Measurements from ENCODE around the gene AMPH. TPM values are rescaled to one million over a fixed set of nuclear protein-coding genes. Genes with fewer than 3 reads are reported as not detected.
"Not testable (repeated sequence)": the region's sequence is repeated elsewhere in the genome, so short reads cannot be mapped to it uniquely, and the experiment has no call there.

Gene AMPH
- total RNA-seq, 1 donor from 2014 or later, result not detected

DNA sequence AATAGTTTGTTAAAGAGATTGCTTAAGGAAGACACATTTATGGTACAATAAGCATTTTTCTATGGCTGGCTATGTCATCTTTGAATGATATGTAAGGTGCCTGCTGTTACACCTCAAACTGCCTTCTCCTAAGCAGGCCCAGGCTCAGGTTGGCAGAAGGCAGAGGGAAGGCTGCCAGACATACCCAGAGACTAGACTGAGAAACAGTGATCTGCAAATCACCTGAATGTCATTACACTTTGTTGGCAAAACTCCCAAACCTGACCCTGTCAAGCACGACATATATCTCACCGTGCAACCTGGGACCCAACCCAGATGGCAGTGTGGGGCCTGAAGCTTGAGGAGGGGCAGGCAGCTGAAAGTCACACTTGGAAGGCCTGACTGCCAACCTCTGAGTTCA lies 221.1 kb downstream of the AMPH start:
- no peaks in the 10 kb centered on the region for H3K9me3 Mint-ChIP-seq
- no peak overlapping the region for H3K4me3 Mint-ChIP-seq
- H3K36me3 Mint-ChIP-seq (ENCODE audit: low read depth), result no peaks in the 10 kb centered on the region
- DNase-seq, result no peak
- H3K27ac Mint-ChIP-seq, result no peak overlapping the region
- H3K4me1 Mint-ChIP-seq, result peaks cover 14% of the 10 kb centered on the region
- H3K27me3 Mint-ChIP-seq, result peaks cover 8% of the 10 kb centered on the region
- intact Hi-C loops (cut with micrococcal nuclease), result no loop called here

DNA sequence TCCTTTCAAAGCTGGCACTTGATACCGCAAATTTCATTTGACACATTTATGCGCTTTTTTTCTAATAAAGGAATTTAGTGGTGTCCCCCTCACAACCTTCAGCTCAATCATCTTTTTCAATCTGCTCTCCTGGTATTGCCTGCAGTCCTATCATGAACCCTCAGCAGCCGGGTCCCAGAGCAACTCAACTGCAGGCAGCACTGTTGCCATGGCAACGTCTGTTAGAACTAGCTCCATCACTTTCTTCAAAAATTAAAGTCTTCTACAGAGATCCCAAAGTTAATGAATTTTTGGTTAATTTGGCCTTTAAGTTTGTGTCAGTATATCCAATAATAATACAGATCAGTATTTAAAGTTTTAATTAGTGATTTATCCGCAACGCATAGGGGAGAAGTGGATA lies 221.6 kb downstream of the AMPH start:
- Mint-ChIP-seq H3K9me3 (no peaks in the 10 kb centered on the region), H3K4me1 (peaks cover 14% of the 10 kb centered on the region), H3K4me3 (no peak overlapping the region), H3K27me3 (peaks cover 7% of the 10 kb centered on the region), H3K36me3 (ENCODE audit: low read depth) (no peaks in the 10 kb centered on the region), H3K27ac (no peak overlapping the region)
- no peak for DNase-seq
- intact Hi-C loops (cut with micrococcal nuclease), result no loop called here

DNA sequence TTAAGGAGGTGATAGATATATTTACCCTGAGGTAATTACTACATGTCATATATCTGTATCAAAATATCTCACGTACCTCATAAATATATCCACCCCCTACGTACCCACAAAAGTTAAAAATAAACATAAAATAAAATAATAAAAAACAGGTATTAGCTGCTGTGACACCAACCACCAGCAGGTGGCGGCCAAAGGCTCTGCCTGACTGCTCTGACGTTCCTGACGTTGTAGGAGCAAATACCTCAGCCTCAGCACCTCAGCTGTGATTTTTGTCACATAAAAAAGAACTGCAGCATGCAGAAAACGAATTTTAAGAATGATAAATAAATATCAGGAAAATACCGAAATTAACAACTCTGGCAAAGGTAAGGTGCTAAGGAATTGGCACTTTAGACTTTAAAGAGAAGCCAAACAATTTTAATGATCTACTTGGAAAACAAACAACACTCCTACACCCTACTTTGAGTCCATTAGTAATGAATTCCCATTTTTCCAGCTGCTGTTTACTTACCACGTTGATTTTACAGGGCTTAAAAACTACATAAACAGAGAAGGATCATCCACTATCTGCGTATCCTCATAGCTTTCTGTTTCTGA lies 232.3 kb downstream of the AMPH start:
- DNase-seq, result peak; percentile 79
- peaks cover 6% of the 10 kb centered on the region for H3K4me1 Mint-ChIP-seq
- intact Hi-C loops (cut with micrococcal nuclease), result loop anchor here (1.0 to 10.0 kb wide), 2 partner anchors 261 to 1116 kb away; no protein-coding TSS in a partner anchor
- no peaks in the 10 kb centered on the region for H3K9me3 Mint-ChIP-seq
- H3K27me3 Mint-ChIP-seq, result peaks cover 20% of the 10 kb centered on the region
- H3K4me3 Mint-ChIP-seq, result no peak overlapping the region
- no peaks in the 10 kb centered on the region for H3K36me3 Mint-ChIP-seq (ENCODE audit: low read depth)
- H3K27ac Mint-ChIP-seq, result no peak overlapping the region

DNA sequence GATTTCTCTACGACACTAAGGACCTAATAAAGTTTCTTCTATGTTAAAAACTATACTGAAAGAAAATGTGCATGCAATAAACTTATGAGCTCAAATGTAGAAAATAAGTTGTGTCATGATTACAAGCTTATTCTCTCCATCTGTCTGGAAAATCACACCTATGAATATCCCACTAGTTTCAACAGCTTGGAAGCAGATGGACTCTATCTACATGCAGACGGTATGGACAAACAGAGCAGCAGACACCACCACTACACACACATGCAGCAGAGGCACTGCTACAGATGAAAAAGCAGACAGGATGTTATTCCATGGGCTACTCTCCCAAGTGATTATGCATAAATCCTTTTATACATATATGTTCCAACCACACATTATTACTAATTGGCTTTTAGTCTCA lies 234.3 kb downstream of the AMPH start:
- DNase-seq, result no peak
- Mint-ChIP-seq H3K4me1 (peaks cover 6% of the 10 kb centered on the region), H3K9me3 (no peaks in the 10 kb centered on the region), H3K36me3 (ENCODE audit: low read depth) (no peaks in the 10 kb centered on the region), H3K27me3 (peaks cover 16% of the 10 kb centered on the region), H3K4me3 (no peak overlapping the region), H3K27ac (no peak overlapping the region)
- intact Hi-C loops (cut with micrococcal nuclease), result loop anchor here (10.0 kb wide), 1 partner anchor 1118 kb away; no protein-coding TSS in a partner anchor

DNA sequence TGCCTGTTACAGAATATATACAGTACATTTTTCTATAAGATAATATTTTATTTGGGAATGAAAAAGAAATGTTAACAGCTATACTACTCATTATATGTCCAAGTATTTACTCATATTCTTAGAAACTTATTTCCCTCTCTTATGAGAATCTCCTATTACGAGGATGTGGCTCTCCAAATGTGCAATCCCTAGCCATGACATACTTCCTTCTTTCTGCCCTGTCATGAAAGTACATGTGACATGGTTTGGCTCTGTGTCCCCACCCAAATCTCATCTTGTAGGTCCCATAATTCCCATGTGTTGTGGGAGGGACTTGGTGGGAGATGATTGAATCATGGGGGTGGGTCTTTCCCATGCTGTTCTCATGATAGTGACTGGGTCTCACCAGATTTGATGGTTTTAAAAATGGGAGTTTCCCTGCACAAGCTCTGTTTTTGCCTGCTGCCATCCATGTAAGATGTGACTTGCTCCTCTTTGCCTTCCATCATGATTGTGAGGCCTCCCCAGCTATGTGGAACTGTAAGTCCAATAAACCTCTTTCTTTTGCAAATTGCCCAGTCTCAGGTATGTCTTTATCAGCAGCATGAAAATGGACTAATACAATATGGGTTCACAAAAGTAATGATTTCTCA lies 235.1 kb downstream of the AMPH start:
- intact Hi-C loops (cut with micrococcal nuclease), result loop anchor here (10.0 kb wide), 1 partner anchor 1119 kb away; no protein-coding TSS in a partner anchor
- not testable (repeated sequence) for DNase-seq; H3K9me3 Mint-ChIP-seq; H3K4me1 Mint-ChIP-seq; H3K36me3 Mint-ChIP-seq (ENCODE audit: low read depth); H3K27ac Mint-ChIP-seq; H3K4me3 Mint-ChIP-seq
- H3K27me3 Mint-ChIP-seq, result peaks cover 11% of the 10 kb centered on the region

DNA sequence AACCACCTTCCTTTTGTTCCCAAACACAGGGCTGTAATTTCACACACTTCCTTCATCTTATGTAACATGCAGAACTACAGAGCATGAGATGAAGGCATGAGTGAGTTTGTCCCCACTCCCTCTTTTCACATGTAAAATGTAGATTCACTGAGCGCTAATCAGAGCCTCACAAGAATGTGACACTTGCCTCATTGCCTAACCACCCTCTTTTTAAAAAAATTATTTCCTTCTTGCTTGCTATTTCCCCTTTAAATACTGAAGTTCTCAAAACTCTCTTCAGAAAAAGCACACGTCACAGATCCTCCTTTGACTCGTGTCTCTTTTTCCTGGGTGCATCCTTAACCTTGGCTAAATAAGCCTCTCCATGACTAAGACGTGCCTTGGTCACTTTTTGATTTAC lies 236.5 kb downstream of the AMPH start:
- Mint-ChIP-seq H3K9me3 (no peaks in the 10 kb centered on the region), H3K36me3 (ENCODE audit: low read depth) (no peaks in the 10 kb centered on the region), H3K4me3 (no peak overlapping the region), H3K27me3 (peaks cover 10% of the 10 kb centered on the region), H3K4me1 (peaks cover 6% of the 10 kb centered on the region), H3K27ac (no peak overlapping the region)
- intact Hi-C loops (cut with micrococcal nuclease), result loop anchor here (10.0 kb wide), 1 partner anchor 1120 kb away; no protein-coding TSS in a partner anchor
- no peak for DNase-seq

DNA sequence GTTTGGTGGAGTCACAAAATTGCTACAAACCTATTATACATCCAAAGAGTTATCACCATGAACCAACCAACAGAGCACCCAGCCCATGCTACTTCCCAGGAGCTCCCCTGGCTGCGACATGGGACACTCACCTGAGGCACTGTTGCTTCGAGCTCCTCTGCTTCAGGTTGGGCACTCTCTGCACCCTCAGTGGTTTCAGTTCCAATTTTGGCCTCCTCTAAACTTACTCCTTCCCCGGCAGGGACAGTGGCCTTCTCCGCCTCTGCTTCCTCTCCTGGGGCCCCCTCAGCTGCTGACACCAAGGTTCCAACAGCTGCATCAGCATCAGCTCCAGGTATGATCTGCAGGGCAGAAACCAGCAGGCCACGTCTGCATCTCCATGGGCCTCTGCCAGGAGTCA lies 237.3 kb downstream of the AMPH start:
- Mint-ChIP-seq H3K27me3 (peaks cover 7% of the 10 kb centered on the region), H3K4me3 (no peak overlapping the region), H3K27ac (no peak overlapping the region), H3K36me3 (ENCODE audit: low read depth) (no peaks in the 10 kb centered on the region), H3K9me3 (no peaks in the 10 kb centered on the region), H3K4me1 (peaks cover 6% of the 10 kb centered on the region)
- no peak for DNase-seq
- intact Hi-C loops (cut with micrococcal nuclease), result loop anchor here (10.0 kb wide), 1 partner anchor 1121 kb away; no protein-coding TSS in a partner anchor

DNA sequence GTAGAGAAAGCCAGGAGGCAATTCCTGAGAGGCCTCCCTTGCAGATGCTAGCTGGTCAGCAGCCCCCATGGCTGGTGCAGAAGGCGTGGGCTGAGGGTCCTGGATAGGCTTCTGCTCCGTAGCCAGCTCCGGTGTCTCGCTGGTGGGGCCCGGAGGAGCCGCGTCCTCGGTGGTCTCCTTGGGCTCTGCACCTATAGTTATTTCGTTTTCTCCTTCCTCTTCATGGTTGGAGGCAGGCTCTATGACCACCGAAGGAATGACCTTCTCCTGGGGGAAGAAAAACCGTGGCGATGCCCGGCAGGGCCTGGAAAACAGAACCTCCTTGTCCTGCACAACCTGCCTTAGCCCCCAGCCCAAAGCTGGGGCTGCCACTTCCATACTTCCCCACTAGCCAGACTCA lies 239.4 kb downstream of the AMPH start:
- Mint-ChIP-seq H3K4me1 (no peaks in the 10 kb centered on the region), H3K36me3 (ENCODE audit: low read depth) (no peaks in the 10 kb centered on the region), H3K9me3 (no peaks in the 10 kb centered on the region), H3K27ac (no peak overlapping the region), H3K27me3 (peaks cover 2% of the 10 kb centered on the region), H3K4me3 (no peak overlapping the region)
- intact Hi-C loops (cut with micrococcal nuclease), result loop anchor here (10.0 kb wide), 1 partner anchor 1123 kb away; no protein-coding TSS in a partner anchor
- no peak for DNase-seq

DNA sequence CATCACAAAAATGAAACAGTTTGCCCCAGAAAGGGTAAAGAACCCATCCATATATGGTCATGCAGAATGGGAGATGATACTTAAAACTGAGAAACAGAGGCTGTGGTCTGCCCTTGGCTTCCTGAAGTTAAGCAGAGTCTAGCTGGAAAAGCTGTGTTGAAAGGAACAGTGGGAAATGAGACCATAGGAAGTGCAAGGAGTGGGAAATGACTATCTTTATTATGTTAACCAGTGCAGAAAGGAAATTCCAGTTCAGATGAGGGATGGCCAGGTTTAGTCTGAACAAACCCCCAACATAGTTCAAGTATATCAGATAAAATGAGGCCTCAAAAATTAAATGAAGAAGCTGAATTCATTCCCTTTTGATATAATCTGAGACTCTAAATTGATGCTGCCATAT lies 245.5 kb downstream of the AMPH start:
- no peaks in the 10 kb centered on the region for H3K4me1 Mint-ChIP-seq
- no peaks in the 10 kb centered on the region for H3K27me3 Mint-ChIP-seq
- no peak overlapping the region for H3K27ac Mint-ChIP-seq
- H3K9me3 Mint-ChIP-seq, result no peaks in the 10 kb centered on the region
- H3K36me3 Mint-ChIP-seq (ENCODE audit: low read depth), result peaks cover 4% of the 10 kb centered on the region
- DNase-seq, result no peak
- H3K4me3 Mint-ChIP-seq, result no peak overlapping the region
- intact Hi-C loops (cut with micrococcal nuclease), result no loop called here

DNA sequence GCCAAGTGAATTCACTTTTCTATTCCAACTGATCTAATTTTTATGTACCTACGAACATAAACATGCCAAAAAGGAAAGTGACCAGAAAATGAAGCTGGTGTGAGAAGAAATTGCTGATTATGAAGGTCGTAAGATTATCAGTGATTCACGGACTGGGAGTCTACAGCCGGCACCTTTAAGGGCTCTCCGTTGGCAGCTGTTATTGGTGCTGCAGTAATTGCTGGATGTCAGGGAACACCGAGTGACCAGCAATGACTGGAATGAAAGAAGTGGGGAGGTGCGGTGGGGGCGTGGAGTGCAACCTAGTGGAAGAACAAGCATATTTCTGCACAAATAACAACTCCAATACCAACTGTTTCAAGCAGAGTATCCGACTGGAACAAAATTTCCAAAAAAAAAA lies 247.9 kb downstream of the AMPH start:
- Mint-ChIP-seq H3K27me3 (no peaks in the 10 kb centered on the region), H3K4me3 (no peak overlapping the region), H3K36me3 (ENCODE audit: low read depth) (peaks cover 15% of the 10 kb centered on the region), H3K4me1 (no peaks in the 10 kb centered on the region), H3K9me3 (no peaks in the 10 kb centered on the region), H3K27ac (no peak overlapping the region)
- no peak for DNase-seq
- intact Hi-C loops (cut with micrococcal nuclease), result no loop called here

DNA sequence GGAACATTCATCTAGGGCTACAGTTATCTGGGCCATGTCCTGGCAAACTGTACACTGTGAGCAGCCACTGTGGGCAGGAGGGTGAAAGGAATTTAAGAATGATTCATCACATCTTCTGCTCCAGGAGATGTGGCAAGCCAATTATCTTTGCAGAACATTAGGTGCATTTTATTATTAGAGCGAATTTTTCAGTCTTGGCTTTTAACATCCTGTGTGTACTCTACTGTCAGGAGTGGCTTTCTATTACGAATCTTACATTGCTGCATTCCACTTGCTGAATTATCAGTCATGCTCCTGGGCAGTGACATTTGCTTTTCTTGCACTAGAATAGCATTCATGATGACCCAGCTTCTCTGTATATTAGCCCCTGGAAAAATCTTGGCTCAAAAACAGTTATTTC lies 248.5 kb downstream of the AMPH start:
- no peak overlapping the region for H3K27ac Mint-ChIP-seq
- no peaks in the 10 kb centered on the region for H3K9me3 Mint-ChIP-seq
- H3K36me3 Mint-ChIP-seq (ENCODE audit: low read depth), result peaks cover 16% of the 10 kb centered on the region
- H3K27me3 Mint-ChIP-seq, result no peaks in the 10 kb centered on the region
- no peaks in the 10 kb centered on the region for H3K4me1 Mint-ChIP-seq
- DNase-seq, result peak; percentile 17
- intact Hi-C loops (cut with micrococcal nuclease), result no loop called here
- H3K4me3 Mint-ChIP-seq, result no peak overlapping the region

DNA sequence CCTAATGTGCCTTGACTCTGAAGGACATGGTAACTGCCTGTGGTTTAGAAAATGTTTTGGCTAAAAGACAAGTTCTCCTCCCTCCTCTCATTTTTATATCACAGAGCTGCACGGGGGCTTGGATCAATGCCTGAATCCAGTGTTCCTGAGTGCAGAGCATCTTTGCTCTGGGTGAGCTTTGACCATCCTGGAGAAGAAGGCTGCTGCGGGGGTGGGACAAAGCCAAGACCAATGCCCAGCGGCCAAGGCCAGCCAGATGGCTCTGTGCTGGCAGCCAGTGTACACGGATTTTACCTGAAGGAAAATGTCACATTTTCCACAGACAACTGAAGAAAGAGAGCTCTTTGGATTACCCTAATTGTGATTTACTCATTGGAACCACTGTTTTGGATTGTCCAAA lies 255.7 kb downstream of the AMPH start:
- H3K4me1 Mint-ChIP-seq, result peaks cover 2% of the 10 kb centered on the region
- H3K27ac Mint-ChIP-seq, result no peak overlapping the region
- no peaks in the 10 kb centered on the region for H3K27me3 Mint-ChIP-seq
- H3K4me3 Mint-ChIP-seq, result no peak overlapping the region
- H3K36me3 Mint-ChIP-seq (ENCODE audit: low read depth), result peaks cover 19% of the 10 kb centered on the region
- intact Hi-C loops (cut with micrococcal nuclease), result no loop called here
- DNase-seq, result peak; percentile 34
- no peaks in the 10 kb centered on the region for H3K9me3 Mint-ChIP-seq

DNA sequence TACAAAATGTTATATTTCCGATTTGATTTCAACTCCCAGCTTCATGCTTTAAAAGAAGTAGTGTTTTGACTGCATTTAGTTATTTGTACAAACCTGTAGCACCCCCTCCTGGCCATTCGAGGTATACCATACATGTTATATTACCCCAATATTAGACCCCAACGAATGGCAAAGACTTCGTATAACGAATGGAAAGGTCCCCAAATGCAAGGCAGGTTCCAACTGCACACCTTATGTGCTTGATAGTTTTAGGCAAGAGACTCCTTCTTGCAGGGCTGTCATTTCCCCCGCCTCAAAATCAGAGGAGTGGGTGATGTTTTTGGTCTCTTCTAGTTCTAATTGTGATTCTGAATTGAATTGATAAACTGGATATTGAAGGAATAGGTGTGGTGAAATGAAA lies 256.7 kb downstream of the AMPH start:
- no peaks in the 10 kb centered on the region for H3K9me3 Mint-ChIP-seq

DNA sequence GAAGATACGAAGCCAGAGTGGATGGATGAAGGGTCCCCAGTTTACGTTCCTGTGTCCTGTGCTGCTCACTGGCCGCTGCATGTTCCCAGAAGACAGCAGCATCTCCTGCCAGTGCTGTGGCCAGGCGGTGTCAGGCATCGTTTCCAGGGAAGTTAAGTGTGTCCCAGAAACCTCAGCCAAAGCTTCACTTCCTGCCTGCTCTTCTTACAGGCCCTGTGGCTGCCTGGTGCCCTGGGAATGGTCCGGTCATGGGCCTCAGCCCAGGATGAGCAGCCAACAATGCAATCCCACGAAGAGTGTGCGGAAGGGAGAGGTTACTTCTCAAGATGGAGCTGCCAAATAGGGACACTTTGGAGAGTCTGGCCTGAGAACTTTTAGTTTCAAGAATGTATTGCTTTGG lies 258.0 kb downstream of the AMPH start:
- peak; percentile 47 for DNase-seq
- Mint-ChIP-seq H3K36me3 (ENCODE audit: low read depth) (peaks cover 8% of the 10 kb centered on the region), H3K9me3 (no peaks in the 10 kb centered on the region), H3K4me1 (peaks cover 14% of the 10 kb centered on the region), H3K27me3 (no peaks in the 10 kb centered on the region), H3K4me3 (no peak overlapping the region), H3K27ac (no peak overlapping the region)
- intact Hi-C loops (cut with micrococcal nuclease), result loop anchor here (5.0 kb wide), 1 partner anchor 471 kb away; no protein-coding TSS in a partner anchor

More for the DNA sequence above, 256.7 kb downstream of the AMPH start:
- no peak overlapping the region for H3K27ac Mint-ChIP-seq
- peaks cover 9% of the 10 kb centered on the region for H3K4me1 Mint-ChIP-seq
- H3K4me3 Mint-ChIP-seq, result no peak overlapping the region
- H3K36me3 Mint-ChIP-seq (ENCODE audit: low read depth), result peaks cover 14% of the 10 kb centered on the region
- peak; percentile 85 for DNase-seq
- intact Hi-C loops (cut with micrococcal nuclease), result loop anchor here (1.0 to 5.0 kb wide), 2 partner anchors 267 to 472 kb away; no protein-coding TSS in a partner anchor
- H3K27me3 Mint-ChIP-seq, result no peaks in the 10 kb centered on the region

All from activated CD4-positive, alpha-beta T cell treated with anti-CD3 and anti-CD28 coated beads, Interleukin-2, amount 10 ng/mL, durations not matched to agents 24 days and 14 days (primary cell).